Ramos (cell line): Measurements from ENCODE around the gene AP1G1.

Experiments
- in situ Hi-C: fragments of 300-500 bp; cut with MboI; formaldehyde crosslinking; loops from one replicate; pipeline ENCODE4 v1.14.3; 2022; ENCODE audit warnings: low sequenced_read_pairs; ENCODE audit not compliant: unreplicated experiment

The AP1G1 gene

GRCh38 chr16:71762186-71762585 lies 46.4 kb downstream of the AP1G1 start:
- in situ Hi-C loops, result no loop called here

GRCh38 chr16:71761097-71761496 lies 47.5 kb downstream of the AP1G1 start:
- in situ Hi-C loops, result no loop called here

GRCh38 chr16:71758293-71758760 lies 50.3 kb downstream of the AP1G1 start:
- in situ Hi-C loops, result no loop called here

GRCh38 chr16:71754652-71755051 lies 54.0 kb downstream of the AP1G1 start:
- in situ Hi-C loops, result no loop called here

GRCh38 chr16:71754108-71754507 lies 54.5 kb downstream of the AP1G1 start:
- in situ Hi-C loops, result no loop called here

GRCh38 chr16:71748226-71748625 lies 60.4 kb downstream of the AP1G1 start:
- in situ Hi-C loops, result no loop called here

GRCh38 chr16:71746442-71747046 lies 62.1 kb downstream of the AP1G1 start:
- in situ Hi-C loops, result no loop called here

GRCh38 chr16:71738855-71739254 lies 69.8 kb downstream of the AP1G1 start:
- in situ Hi-C loops, result no loop called here

GRCh38 chr16:71737501-71737900 lies 71.1 kb downstream of the AP1G1 start:
- in situ Hi-C loops, result no loop called here

GRCh38 chr16:71734511-71734910 lies 74.1 kb downstream of the AP1G1 start:
- in situ Hi-C loops, result no loop called here

GRCh38 chr16:71732587-71732986 lies 76.0 kb downstream of the AP1G1 start:
- in situ Hi-C loops, result no loop called here

GRCh38 chr16:71727551-71728324 lies 80.9 kb downstream of the AP1G1 start:
- in situ Hi-C loops, result no loop called here

GRCh38 chr16:71726476-71727315 lies 81.9 kb downstream of the AP1G1 start:
- in situ Hi-C loops, result no loop called here

GRCh38 chr16:71724320-71724751 lies 84.3 kb downstream of the AP1G1 start, which contains the start of gene PHLPP2:
Gene PHLPP2, minus strand, starts transcription at chr16:71724701. Its CDS starts 9,906 bp downstream, at chr16:71714795.
- in situ Hi-C loops, result no loop called here

GRCh38 chr16:71723537-71724319 lies 84.9 kb downstream of the AP1G1 start:
- in situ Hi-C loops, result no loop called here

GRCh38 chr16:71722801-71723536 lies 85.7 kb downstream of the AP1G1 start:
- in situ Hi-C loops, result no loop called here

GRCh38 chr16:71721066-71721740 lies 87.4 kb downstream of the AP1G1 start:
- in situ Hi-C loops, result no loop called here

- in situ Hi-C loops, result no loop called here
Observed at GRCh38 chr16:71712501-71712900, 96.1 kb downstream of the AP1G1 start.

- in situ Hi-C loops, result no loop called here
Observed at GRCh38 chr16:71711789-71712188, 96.8 kb downstream of the AP1G1 start.
